IMR-90 (cell line): ENCODE data around the gene CCM2. TPM values are rescaled to one million over a fixed set of nuclear protein-coding genes. Genes with fewer than 3 reads are reported as not detected.

Source experiments
- ATAC-seq: fragments of 200-7000 bp; cut with Tn5 transposase; 2 replicates; pipeline ENCODE4 v1.9.1; 2020; ENCODE audit warnings: low read depth, mild to moderate bottlenecking, moderate library complexity
- BruUV-seq: library from RNA; stranded (reverse); fragments of 400-500 nt; replicated peaks from 2 replicates; lab custom pipeline; 2021; lab: Mats Ljungman, UMichigan
- CTCF ChIA-PET: fragments of 300-600 bp; formaldehyde crosslinking; extraction: SDS; loops from one replicate; lab custom pipeline; 2021; ENCODE audit warnings: antibody characterized with exemption; lab: Yijun Ruan, JAX
- POLR2A ChIA-PET: fragments of 300-600 bp; sonication (Branson Sonifier 250); formaldehyde crosslinking; loops from one replicate; lab custom pipeline; 2022; ENCODE audit warnings: antibody characterized with exemption; ENCODE audit not compliant: unreplicated experiment; lab: Charles Lee
- DNase-seq: peaks from one replicate; pipeline ENCODE4 v3.0.0; 2013
- H2AFZ ChIP-seq: replicated peaks from 2 replicates; pipeline ENCODE3; 2013; ENCODE audit warnings: low read length, mild to moderate bottlenecking; ENCODE audit not compliant: poor library complexity
- H2AK5ac ChIP-seq: 2 replicates; pipeline ENCODE4 v1.6.1; 2013; ENCODE audit warnings: low read depth, low read length, inconsistent platforms
- H2AK9ac ChIP-seq: replicated peaks from 2 replicates; pipeline ENCODE3; 2013; ENCODE audit warnings: mild to moderate bottlenecking, low read depth, low read length, moderate library complexity; ENCODE audit not compliant: poor library complexity
- H2BK120ac ChIP-seq: 2 replicates; pipeline ENCODE4 v1.6.1; 2013; ENCODE audit warnings: low read depth, low read length, inconsistent platforms
- H2BK15ac ChIP-seq: 3 replicates; pipeline ENCODE4 v1.6.1; 2013; ENCODE audit warnings: low read depth, low read length, inconsistent platforms
- H2BK20ac ChIP-seq: 2 replicates; pipeline ENCODE4 v1.6.1; 2013; ENCODE audit warnings: low read depth, mild to moderate bottlenecking, inconsistent platforms, low read length, moderate library complexity
- H2BK5ac ChIP-seq: 2 replicates; pipeline ENCODE4 v1.6.1; 2013; ENCODE audit warnings: mild to moderate bottlenecking, low read depth, low read length, inconsistent platforms; ENCODE audit not compliant: poor library complexity, severe bottlenecking
- H3K14ac ChIP-seq: replicated peaks from 2 replicates; pipeline ENCODE4 v1.6.1; 2013; ENCODE audit warnings: low read depth, low read length, inconsistent platforms
- H3K18ac ChIP-seq: 2 replicates; pipeline ENCODE4 v1.6.1; 2013; ENCODE audit warnings: low read depth, low read length, control low read depth
- H3K23ac ChIP-seq: 2 replicates; pipeline ENCODE4 v1.6.1; 2013; ENCODE audit warnings: low read depth, low read length, inconsistent platforms
- H3K27ac ChIP-seq: 2 replicates; pipeline ENCODE4 v1.5.1; 2013; ENCODE audit warnings: mild to moderate bottlenecking, control low read depth, low read length; ENCODE audit not compliant: insufficient read depth
- H3K27me3 ChIP-seq: 2 replicates; pipeline ENCODE4 v1.6.1; 2013; ENCODE audit warnings: low read length; ENCODE audit not compliant: control insufficient read depth, insufficient read depth
- H3K36me3 ChIP-seq: 2 replicates; pipeline ENCODE4 v1.6.1; 2013; ENCODE audit warnings: low read length, mixed read lengths; ENCODE audit not compliant: control insufficient read depth, insufficient read depth
- H3K4ac ChIP-seq: 2 replicates; pipeline ENCODE4 v1.6.1; 2013; ENCODE audit warnings: low read depth, low read length, inconsistent platforms
- H3K4me1 ChIP-seq: 2 replicates; pipeline ENCODE4 v1.6.1; 2013; ENCODE audit warnings: low read length, mixed read lengths; ENCODE audit not compliant: control insufficient read depth, insufficient read depth
- H3K4me2 ChIP-seq: 2 replicates; pipeline ENCODE4 v1.6.1; 2013; ENCODE audit warnings: low read depth, mild to moderate bottlenecking, control low read depth, low read length, moderate library complexity
- H3K4me3 ChIP-seq: 2 replicates; pipeline ENCODE4 v1.5.1; 2013; ENCODE audit warnings: low read depth, mild to moderate bottlenecking, control low read depth, low read length, moderate library complexity; ENCODE audit not compliant: insufficient read depth
- H3K56ac ChIP-seq: 2 replicates; pipeline ENCODE4 v1.6.1; 2013; ENCODE audit warnings: low read length, inconsistent platforms; ENCODE audit not compliant: insufficient read depth; ENCODE audit errors: extremely low read depth
- H3K79me1 ChIP-seq, 2 experiments: 2 replicates each; pipeline ENCODE4 v1.6.1; 2013; ENCODE audit warnings: low read length in 2 of 2, inconsistent platforms in 1 of 2, low read depth in 1 of 2
- H3K9ac ChIP-seq: 2 replicates; pipeline ENCODE4 v1.6.1; 2013; ENCODE audit warnings: low read depth, low read length, control low read depth
- H3K9me1 ChIP-seq: 2 replicates; pipeline ENCODE4 v1.6.1; 2013; ENCODE audit warnings: low read length, inconsistent platforms; ENCODE audit not compliant: insufficient read depth
- H3K9me3 ChIP-seq: 2 replicates; pipeline ENCODE4 v1.6.1; 2013; ENCODE audit warnings: low read length; ENCODE audit not compliant: control insufficient read depth, insufficient read depth
- H4K20me1 ChIP-seq: 2 replicates; pipeline ENCODE4 v1.6.1; 2013; ENCODE audit warnings: low read length, inconsistent platforms; ENCODE audit not compliant: insufficient read depth
- H4K5ac ChIP-seq: 2 replicates; pipeline ENCODE4 v1.6.1; 2013; ENCODE audit warnings: mild to moderate bottlenecking, low read depth, low read length, control low read depth
- H4K8ac ChIP-seq, 2 experiments: 2 replicates each; pipeline ENCODE4 v1.6.1; 2013; ENCODE audit warnings: low read depth in 2 of 2, low read length in 2 of 2, control low read depth in 1 of 2, inconsistent platforms in 1 of 2
- H4K91ac ChIP-seq: 2 replicates; pipeline ENCODE4 v1.6.1; 2013; ENCODE audit warnings: low read depth, low read length, inconsistent platforms; ENCODE audit not compliant: insufficient read depth
- BHLHE40 ChIP-seq: fragments of 150-350 bp; IDR thresholded peaks from 2 replicates; pipeline ENCODE4 v1.6.1; 2016; ENCODE audit warnings: mild to moderate bottlenecking, low read depth, low read length
- CEBPB ChIP-seq: IDR thresholded peaks from 2 replicates; pipeline ENCODE4 v1.6.1; 2012; ENCODE audit warnings: low read depth, low read length, improper control_type of control experiment
- CHD1 ChIP-seq: IDR thresholded peaks from 2 replicates; pipeline ENCODE4 v1.6.1; 2012; ENCODE audit warnings: low read depth, low read length, improper control_type of control experiment
- CTCF ChIP-seq: conservative IDR thresholded peaks from 2 replicates; pipeline ENCODE4 v1.5.1; 2012; ENCODE audit warnings: mild to moderate bottlenecking, low read depth, low read length, improper control_type of control experiment
- ELK1 ChIP-seq: fragments of 150-350 bp; IDR thresholded peaks from 2 replicates; pipeline ENCODE4 v1.6.1; 2016; ENCODE audit warnings: low read depth, mild to moderate bottlenecking, low read length, moderate library complexity, borderline replicate concordance
- FOS ChIP-seq: fragments of 150-350 bp; IDR thresholded peaks from 2 replicates; pipeline ENCODE4 v1.6.1; 2016; ENCODE audit warnings: low read depth, low read length
- NFE2L2 ChIP-seq: fragments of 150-350 bp; IDR thresholded peaks from 2 replicates; pipeline ENCODE4 v1.6.1; 2016; ENCODE audit warnings: low read depth, mild to moderate bottlenecking, low read length
- POLR2A ChIP-seq: IDR thresholded peaks from 2 replicates; pipeline ENCODE4 v1.6.1; 2012; ENCODE audit warnings: mild to moderate bottlenecking, low read depth, low read length
- RCOR1 ChIP-seq: IDR thresholded peaks from 2 replicates; pipeline ENCODE4 v1.6.1; 2012; ENCODE audit warnings: mild to moderate bottlenecking, low read length, improper control_type of control experiment; ENCODE audit not compliant: insufficient replicate concordance
- RFX5 ChIP-seq: IDR thresholded peaks from 2 replicates; pipeline ENCODE4 v1.8.0; 2012; ENCODE audit warnings: low read depth, mild to moderate bottlenecking, low read length, moderate library complexity
- SMC3 ChIP-seq: fragments of 150-350 bp; IDR thresholded peaks from 2 replicates; pipeline ENCODE4 v1.6.1; 2016; ENCODE audit warnings: low read depth, mild to moderate bottlenecking, antibody characterized with exemption, low read length, moderate library complexity
- USF2 ChIP-seq: fragments of 150-350 bp; IDR thresholded peaks from 2 replicates; pipeline ENCODE4 v1.6.1; 2017; ENCODE audit warnings: mild to moderate bottlenecking, antibody characterized with exemption, low read length, low read depth
- WGBS, 2 experiments: methylation state at CpG; one replicate each; pipeline versions ENCODE4 v1.1.5 to v1.1.7; 2013; ENCODE audit warnings: missing lambda C conversion rate in 2 of 2; ENCODE audit not compliant: insufficient read length in 1 of 2; ENCODE audit errors: extremely low coverage in 2 of 2; 5-methylcytosine and 5-hydroxymethylcytosine counted together
- dilution Hi-C: fragments of 300-500 bp; cut with HindIII; formaldehyde crosslinking; loops from one replicate; pipeline ENCODE4 v1.14.3; 2018; ENCODE audit warnings: low sequenced_read_pairs; ENCODE audit not compliant: unreplicated experiment
- in situ Hi-C: fragments of 300-500 bp; cut with MboI; formaldehyde crosslinking; loops from 3 replicates; pipeline ENCODE4 v1.14.3; 2019; ENCODE audit warnings: low sequenced_read_pairs, inconsistent platforms, mixed read lengths
- intact Hi-C: fragments of 100-400 bp; cut with micrococcal nuclease; formaldehyde crosslinking; loops from 2 replicates; pipeline ENCODE4 v1.10.0; 2022
- polyA plus RNA-seq, 3 experiments: library from polyadenylated mRNA; depleted of rRNA; stranded (reverse); fragments of >200 nt; gene quantifications; 2 replicates each; pipeline ENCODE4 v1.2.3, GENCODE V29; 2012; ENCODE audit warnings: low replicate concordance in 1 of 3
- total RNA-seq: library from RNA; depleted of rRNA; stranded (reverse); fragments of >200 nt; gene quantifications from 2 replicates; pipeline ENCODE4 v1.2.3, GENCODE V29; 2012

The CCM2 gene
- total and polyA plus RNA-seq, 2 of the 4 experiments (the other 2 are of a cell fraction): 65.2 to 78.5 TPM

GRCh38 chr7:45077579-45077978, 77.6 kb downstream of the CCM2 start:
- Histone ChIP-seq H2BK15ac (no peak overlapping the region), H3K4me3 (no peak overlapping the region), H3K27me3 (no peaks in the 10 kb centered on the region), H3K23ac (no peak overlapping the region), H3K36me3 (peaks cover 55% of the 10 kb centered on the region), H4K8ac (no peak overlapping the region), H3K79me1 (no peaks in the 10 kb centered on the region; a peak in 1 of 4 replicates), H4K5ac (no peak overlapping the region), H3K14ac (no peak overlapping the region), H2BK120ac (no peak overlapping the region), H3K27ac (no peak overlapping the region), H2BK20ac (no peak overlapping the region), H3K4me1 (no peaks in the 10 kb centered on the region), H2BK5ac (no peak overlapping the region), H3K9me3 (no peaks in the 10 kb centered on the region), H2AK9ac (no peak overlapping the region), H3K56ac (no peak overlapping the region), H2AK5ac (no peak overlapping the region), H3K4me2 (no peak overlapping the region), H3K9ac (no peak overlapping the region), H4K20me1 (peaks cover 4% of the 10 kb centered on the region; the same call in 1 of the 2 replicates), H3K9me1 (peaks cover 16% of the 10 kb centered on the region), H3K4ac (no peak overlapping the region), H3K18ac (no peak overlapping the region), H2AFZ (no peak overlapping the region), H4K91ac (no peak overlapping the region)
- no peak for DNase-seq
- in situ Hi-C loops (no loop called here), dilution Hi-C loops (no loop called here), intact Hi-C loops (no loop called here)
- no peak for ATAC-seq
- TF ChIP-seq CEBPB: no peak
- TF ChIP-seq RCOR1: no peak
- no peak for TF ChIP-seq BHLHE40
- TF ChIP-seq USF2: no peak
- TF ChIP-seq CTCF: no peak
- no peak for TF ChIP-seq CHD1
- TF ChIP-seq POLR2A: no peak
- no peak for TF ChIP-seq SMC3
- TF ChIP-seq RFX5: no peak
- no peak for TF ChIP-seq FOS
- TF ChIP-seq NFE2L2: no peak
- TF ChIP-seq ELK1: no peak
- POLR2A ChIA-PET: no interaction called here
- WGBS, 2 experiments: no CpG with 5 or more reads among the region's 9 CpGs
- CTCF ChIA-PET: no interaction called here
- no TSS peak for BruUV-seq
